ENCODE measurements around the gene ATRNL1.
A peak's percentile ranks its signal among the peaks of the same experiment; 100 is the strongest.

ATRNL1 gene, protein sequence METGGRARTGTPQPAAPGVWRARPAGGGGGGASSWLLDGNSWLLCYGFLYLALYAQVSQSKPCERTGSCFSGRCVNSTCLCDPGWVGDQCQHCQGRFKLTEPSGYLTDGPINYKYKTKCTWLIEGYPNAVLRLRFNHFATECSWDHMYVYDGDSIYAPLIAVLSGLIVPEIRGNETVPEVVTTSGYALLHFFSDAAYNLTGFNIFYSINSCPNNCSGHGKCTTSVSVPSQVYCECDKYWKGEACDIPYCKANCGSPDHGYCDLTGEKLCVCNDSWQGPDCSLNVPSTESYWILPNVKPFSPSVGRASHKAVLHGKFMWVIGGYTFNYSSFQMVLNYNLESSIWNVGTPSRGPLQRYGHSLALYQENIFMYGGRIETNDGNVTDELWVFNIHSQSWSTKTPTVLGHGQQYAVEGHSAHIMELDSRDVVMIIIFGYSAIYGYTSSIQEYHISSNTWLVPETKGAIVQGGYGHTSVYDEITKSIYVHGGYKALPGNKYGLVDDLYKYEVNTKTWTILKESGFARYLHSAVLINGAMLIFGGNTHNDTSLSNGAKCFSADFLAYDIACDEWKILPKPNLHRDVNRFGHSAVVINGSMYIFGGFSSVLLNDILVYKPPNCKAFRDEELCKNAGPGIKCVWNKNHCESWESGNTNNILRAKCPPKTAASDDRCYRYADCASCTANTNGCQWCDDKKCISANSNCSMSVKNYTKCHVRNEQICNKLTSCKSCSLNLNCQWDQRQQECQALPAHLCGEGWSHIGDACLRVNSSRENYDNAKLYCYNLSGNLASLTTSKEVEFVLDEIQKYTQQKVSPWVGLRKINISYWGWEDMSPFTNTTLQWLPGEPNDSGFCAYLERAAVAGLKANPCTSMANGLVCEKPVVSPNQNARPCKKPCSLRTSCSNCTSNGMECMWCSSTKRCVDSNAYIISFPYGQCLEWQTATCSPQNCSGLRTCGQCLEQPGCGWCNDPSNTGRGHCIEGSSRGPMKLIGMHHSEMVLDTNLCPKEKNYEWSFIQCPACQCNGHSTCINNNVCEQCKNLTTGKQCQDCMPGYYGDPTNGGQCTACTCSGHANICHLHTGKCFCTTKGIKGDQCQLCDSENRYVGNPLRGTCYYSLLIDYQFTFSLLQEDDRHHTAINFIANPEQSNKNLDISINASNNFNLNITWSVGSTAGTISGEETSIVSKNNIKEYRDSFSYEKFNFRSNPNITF (N-terminal part only)

DNA sequence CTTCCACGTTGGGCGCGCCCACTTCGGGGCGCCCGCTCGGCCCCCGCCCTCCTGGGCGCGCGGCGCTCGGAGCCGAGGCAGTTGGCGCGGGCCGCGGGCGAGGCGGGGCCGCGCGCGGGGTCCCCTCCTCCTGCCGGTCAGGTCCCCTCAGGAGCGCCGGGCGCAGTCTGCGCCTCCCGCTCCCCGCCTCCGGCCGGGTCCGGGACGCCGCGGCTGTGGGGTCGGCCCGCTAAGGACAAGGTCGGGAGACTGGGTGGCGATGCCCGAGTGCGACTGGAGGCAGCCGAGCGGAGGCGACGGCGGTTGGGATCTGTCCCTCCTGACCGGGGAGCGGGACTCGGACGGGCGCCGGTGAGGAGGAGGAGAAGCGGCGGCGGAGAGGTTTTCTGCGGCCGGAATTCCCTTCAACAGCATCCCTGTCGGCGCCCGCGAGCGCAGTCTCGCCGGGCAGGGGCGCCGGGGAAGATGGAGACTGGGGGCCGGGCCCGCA, at the start of gene ATRNL1:
Gene ATRNL1, plus strand, starts transcription at position 80 of the 490 bp plus-strand sequence. Its CDS starts 386 bp downstream, at position 466.
- no peak for DNase-seq (ENCODE audit: low read depth)

DNA sequence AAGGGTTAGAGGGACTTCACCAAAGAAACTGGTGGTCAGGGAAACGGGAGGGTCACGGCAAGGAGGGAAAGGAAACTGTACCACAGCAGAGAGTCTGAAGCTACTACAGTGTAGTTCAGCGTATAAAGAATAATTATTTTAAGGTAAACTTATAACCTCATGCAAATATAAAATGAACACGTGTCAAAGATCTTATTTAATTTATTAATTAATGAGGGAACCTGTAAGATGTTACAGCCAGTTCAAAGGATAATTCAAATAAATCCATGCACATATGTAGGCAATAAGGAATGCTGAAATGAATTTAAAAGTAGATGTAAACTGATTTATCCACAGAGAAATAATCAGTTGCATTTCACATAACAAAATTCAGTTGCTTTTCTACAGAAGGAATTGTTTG, 49.4 kb upstream of the ATRNL1 start:
- no peak for DNase-seq (ENCODE audit: low read depth)

DNA sequence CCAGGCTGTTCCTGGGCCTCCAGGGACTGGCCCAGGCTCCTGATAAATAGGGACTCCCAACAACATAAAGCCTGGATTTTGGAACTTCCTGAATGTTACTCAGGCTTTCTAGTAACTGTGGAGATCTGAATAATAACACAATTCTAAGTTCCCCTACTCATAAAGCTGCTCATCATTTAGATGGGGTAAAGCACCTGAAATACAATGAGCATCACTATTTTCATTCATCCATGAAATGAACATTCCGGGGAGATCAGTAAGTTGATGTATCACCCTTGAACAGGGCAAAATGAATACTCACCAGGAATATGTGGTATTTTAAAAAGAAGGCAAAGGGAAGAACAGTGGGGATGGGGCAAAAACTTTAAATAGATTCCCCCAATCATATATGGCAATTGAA, 48.3 kb upstream of the ATRNL1 start:
- DNase-seq (ENCODE audit: low read depth), result no peak

DNA sequence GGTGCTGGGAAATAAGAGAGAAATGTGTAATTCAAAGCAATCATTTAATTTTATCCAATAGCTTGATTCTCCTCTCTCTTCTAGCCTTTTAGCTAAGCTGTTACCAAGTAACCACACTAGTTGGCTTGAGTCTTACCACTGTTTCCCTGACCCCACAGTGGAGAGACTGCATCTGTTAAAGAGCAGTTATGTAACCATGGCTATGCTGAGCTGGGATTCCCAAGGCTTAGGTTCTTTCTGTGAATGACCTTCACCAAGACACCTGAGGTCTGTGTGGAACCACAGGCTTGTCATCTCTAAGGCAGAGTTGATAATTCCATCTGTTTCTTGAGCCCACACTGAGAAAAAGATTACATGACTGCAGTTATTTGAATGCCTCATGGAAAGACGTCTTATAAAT, 47.7 kb upstream of the ATRNL1 start:
- DNase-seq (ENCODE audit: low read depth), result no peak

DNA sequence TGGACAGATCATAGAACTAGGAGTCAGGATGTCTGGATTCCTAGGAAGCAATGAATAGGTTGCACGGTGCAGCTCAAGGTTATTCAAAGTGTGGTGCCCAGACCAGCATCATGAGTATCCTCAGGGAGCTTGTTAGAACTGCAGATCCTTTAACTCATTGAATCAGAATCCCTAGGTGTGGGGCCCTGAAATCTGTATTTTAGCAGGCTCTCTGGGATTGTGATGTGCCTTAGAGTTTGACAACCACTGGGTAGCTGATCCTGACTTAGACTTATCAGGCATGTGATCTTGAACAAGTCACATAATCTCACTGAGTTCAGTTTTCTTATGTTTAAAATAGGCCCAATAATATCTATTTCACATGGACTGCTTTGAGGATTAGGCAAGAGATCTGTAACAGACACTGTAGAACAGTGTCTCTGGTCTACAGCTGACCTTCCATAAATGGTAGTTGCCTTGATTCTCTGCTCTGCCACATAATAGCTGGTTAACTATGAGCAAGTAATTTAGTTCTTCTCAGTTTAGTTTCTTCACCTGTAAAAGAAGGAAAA, 46.4 kb upstream of the ATRNL1 start:
- no peak for DNase-seq (ENCODE audit: low read depth)

DNA sequence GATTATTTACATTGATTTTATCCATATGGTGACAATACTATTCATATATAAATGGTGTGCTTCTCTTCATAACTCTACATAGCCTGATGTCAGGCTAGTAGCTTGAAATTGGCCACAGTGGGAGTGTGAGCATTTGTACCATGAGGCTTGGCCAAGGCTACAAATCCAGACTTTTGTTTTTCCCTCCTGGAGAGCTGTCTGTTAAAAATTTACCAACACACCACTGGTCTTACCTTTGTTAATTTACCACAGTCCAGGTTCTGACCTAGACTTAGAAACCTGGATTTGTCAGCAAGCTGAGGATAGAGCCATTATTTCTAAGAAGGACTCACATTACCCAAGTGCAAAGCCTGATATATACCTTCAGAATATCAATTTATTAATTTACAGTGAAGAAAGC, 45.5 kb upstream of the ATRNL1 start:
- DNase-seq (ENCODE audit: low read depth), result no peak

DNA sequence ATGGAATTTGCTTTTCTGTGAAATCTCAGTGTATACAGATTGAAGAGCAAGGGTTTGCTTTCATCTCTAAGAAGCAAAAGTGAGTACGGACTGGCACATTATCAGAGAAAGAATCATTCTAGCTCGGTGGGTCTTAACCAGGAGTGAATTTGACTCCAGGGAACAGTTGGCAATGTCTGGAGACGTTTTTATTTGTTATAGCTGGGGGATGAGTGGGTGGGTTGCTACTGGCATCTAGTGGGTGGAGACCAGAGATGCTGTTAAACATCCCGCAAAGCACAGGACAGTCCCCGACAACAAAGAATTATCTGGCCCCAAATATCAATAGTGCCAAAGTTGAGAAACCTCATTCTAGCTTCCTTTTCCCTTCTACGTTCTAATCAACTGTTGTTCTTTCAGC, 43.8 kb upstream of the ATRNL1 start:
- no peak for DNase-seq (ENCODE audit: low read depth)

DNA sequence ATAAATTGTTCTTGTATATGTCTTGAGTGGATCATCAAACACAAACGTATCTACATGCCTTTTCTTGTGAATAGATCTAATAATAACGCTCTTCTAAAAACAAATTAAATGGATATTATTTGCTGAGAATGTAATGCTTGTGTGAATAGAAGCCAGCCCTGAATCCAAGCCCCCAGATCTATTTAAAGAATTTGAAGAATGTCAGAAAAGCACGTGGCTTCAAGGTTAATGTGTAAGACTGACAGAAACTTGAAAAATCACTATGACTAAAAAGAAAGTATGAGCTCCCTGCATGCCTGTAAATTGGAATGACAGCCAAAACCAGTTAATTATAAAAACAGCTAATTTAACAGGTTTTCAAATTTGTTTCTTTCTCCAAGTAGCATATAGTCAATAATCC, 43.2 kb upstream of the ATRNL1 start:
- no peak for DNase-seq (ENCODE audit: low read depth)

DNA sequence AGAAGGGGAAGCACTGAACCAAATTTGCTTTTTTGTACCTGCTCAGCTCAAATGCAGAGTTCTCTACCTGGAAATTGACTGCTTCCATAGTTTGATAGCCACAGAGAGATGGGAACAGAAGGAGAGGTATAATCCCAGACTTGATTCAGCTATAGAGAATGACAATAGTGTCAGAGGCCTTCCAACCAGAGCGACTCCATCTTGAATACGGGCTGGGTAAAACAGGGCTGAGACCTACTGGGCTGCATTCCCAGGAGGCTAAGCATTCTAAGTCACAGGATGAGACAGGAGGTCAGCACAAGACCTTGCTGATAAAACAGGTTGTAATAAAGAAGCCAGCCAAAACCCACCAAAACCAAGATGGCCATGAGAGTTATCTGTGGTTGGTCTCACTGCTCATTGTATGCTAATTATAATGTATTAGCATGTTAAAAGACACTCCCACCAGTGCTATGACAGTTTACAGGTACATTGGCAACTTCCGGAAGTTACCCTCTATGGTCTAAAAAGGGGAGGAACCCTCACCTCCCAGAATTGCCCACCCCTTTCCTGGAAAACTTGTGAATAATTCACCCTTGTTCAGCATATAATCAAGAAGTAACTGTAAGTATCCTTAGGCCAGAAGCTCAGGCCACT, 42.7 kb upstream of the ATRNL1 start:
- no peak for DNase-seq (ENCODE audit: low read depth)

DNA sequence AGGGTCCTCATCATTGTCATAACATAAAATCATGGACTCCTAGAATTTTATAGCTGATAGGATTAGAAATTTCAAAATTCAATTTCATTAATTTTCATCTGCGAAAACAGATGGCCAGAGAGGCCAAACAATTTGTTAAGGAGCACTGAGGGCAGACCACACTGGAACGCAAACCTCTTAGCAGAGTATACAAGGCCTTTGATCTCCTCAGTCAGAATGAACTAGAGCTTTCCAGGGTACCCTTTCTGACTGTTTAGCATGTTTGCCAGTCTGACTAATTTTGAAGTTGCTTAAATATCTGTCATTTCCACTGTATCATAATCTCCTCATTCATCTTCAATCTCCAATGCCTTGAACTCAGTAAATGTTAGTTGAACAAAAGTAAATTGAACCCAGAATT, 41.9 kb upstream of the ATRNL1 start:
- DNase-seq (ENCODE audit: low read depth), result no peak

DNA sequence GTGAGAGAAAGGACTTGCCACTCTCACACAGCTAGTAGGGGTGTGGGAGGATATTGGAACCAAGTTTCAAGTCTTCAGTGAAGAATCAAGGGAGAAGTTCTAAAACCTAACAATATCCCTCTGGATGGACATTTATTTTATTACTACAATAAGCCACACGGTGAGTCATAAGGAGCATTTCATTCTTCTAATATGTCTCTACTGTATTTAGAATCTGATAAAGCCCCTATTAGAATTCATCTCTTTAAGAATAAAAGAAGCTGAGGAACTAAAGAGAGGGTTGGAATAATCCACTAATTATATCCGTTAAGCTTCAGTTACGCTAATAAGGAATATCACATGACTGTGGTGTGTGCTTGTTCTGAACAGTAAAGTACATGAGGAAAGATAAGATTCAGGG, 40.9 kb upstream of the ATRNL1 start:
- DNase-seq (ENCODE audit: low read depth), result no peak

DNA sequence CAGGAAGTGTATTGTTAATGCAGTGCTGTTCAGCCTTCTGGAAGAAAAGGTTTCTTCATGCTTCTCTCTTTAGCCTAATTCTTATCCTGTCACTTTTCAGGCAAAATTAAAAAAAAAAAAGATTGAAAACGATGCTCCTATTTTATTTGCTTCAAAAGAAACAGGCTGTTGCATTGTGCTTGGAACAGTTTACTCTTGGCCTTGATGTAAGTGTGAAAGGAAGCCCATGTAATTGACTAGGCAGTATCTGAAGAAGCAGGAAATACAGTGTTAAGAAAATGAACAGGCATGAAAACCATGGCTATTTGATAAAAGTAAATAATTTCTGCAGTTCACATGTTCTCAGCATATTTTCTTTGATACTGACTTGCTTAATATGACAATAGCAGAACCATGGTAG, 40.4 kb upstream of the ATRNL1 start:
- no peak for DNase-seq (ENCODE audit: low read depth)

DNA sequence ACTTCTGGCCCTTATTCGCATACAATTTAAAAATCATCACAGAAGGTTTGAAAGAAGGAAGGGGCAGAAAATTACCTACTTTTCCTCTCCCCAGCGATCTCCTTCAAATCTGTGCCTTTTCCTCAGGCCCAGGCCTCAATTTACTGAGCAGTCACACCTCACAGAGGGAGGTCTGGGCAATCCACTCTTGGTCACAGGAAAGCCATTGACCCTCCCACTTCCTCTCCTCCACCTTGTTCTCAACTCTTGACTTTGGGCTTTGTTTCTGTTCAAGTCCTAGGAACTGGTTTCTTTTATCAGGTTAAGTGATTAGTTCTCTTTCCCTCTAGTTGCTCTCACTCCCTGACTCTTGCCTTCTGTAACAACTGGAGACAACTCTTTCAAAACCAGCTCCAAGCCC, 37.0 kb upstream of the ATRNL1 start:
- DNase-seq (ENCODE audit: low read depth), result no peak

DNA sequence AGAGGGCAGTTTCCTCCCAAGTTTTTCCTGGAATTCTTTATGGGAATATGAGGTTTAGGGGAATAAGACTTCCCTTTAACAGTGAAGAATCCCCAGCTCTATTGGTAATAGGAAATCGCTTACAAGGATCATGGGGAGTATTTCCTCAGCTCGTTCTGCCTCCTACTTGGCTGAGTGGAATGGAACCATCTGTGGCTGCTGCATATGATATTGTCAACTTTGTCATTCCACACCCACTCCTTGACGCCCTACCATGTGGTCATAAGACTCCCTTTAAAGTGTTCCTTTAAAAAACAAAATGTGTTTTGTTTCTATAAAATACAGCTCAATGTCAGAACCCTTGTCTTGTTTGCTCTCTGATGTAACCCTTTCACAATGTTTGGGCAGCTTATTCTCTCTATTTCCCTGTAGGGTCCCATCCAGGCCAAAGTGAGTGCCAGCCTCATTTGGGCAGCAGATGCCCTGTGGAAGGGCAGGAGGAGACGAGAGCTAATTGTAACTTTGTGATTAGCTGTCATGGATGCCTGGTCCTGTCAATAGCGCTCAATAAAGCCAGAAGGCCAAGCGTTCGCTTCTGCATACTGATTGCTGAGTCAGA, 33.8 kb upstream of the ATRNL1 start:
- no peak for DNase-seq (ENCODE audit: low read depth)

DNA sequence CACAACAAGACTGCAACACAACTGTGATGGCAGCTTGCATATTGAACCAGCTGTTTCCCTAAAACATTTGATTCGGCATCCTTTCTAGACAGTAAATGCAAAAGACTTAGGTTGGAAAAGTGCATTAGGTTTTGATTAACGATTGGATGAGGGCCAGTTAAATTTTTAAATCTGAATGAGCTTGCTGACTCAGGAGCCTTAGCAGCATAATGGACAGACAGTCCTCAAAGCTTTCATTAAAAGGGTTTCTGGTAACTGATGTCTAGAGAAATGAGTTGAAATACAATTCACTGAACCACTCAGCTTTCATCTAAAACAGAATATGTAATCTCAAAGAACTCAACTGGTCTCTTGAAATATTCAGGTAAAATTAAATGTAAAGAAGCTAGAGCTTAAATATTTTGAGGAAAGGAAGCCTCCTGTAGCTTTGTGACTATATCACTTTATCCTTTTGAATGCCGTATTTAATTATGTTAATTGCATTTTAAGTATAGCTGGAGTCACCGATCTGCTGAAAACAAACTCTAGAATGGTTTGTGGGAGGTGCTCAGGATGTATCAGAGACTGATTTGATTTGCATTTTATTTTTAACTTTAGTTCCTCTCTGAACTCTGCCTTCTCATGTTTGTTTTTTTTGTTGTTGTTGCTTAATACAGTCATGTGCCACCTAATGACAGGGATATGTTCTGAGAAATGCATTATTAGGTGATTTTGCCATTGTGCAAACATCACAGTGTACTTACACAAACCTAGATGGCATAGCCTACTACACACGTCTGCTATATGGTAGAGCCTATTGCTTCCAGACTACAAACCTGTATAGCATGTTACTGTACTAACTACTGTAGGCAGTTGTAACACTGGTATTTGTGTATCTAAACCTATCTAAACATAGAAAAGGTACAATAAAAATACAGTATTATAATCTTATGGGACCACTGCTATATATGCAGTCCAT, 29.2 kb upstream of the ATRNL1 start:
- DNase-seq (ENCODE audit: low read depth), result peak; percentile 54

DNA sequence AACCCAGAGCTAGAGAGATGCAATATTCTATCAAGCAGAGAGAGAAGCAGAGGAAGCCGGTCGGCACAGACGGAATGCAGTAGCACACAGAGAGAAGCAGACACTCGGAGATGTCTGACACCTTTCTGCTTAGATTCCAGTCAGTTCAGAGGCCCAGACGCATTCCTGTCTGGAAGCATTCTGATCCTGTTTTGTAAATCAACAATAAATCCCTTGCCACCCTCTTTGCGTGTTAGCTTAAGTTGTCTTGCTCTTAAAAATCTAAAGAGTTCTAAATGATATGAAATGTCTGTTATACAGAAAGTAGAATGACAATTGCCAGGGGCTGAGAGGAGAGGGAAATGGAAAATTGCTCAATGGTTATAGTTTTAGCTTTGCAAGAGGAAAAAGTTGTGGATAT, 27.4 kb upstream of the ATRNL1 start:
- DNase-seq (ENCODE audit: low read depth), result no peak

DNA sequence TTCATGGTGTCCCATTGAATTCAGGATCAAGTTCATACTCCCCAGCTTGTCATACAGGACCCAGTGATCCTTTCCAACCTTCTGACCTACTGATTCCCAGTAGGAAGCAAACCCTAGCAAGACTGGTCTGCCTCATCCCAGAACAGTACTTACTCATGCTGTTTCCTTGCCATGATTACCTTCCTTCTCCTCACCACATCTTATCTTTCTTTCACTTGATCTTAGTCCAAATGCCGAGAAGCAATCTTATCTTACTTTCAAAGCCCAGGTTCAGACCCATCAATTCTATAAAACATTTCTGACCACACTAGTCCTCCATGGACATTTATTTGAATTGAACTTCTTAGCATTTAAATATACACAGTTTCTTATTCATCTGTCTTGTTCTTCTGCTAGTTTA, 26.6 kb upstream of the ATRNL1 start:
- DNase-seq (ENCODE audit: low read depth), result no peak

DNA sequence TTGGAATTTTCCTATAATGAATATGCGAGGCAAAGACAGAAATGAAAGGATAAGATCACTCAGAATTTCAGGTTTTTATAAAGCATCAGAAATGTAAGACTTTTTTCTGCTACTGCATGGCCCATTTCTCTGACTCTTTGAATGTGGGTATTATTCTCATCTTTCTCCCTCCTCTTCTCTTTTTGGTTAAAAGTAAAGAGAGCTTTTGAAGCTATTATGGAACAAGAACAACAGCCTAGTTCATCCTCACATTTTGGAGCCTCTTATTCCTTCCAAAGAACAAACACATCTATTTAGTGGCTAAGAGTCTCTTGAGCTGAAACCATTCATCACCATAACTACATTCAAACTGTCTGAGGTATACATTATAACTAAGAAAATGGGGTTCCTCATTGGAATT, 19.4 kb upstream of the ATRNL1 start:
- DNase-seq (ENCODE audit: low read depth), result no peak

DNA sequence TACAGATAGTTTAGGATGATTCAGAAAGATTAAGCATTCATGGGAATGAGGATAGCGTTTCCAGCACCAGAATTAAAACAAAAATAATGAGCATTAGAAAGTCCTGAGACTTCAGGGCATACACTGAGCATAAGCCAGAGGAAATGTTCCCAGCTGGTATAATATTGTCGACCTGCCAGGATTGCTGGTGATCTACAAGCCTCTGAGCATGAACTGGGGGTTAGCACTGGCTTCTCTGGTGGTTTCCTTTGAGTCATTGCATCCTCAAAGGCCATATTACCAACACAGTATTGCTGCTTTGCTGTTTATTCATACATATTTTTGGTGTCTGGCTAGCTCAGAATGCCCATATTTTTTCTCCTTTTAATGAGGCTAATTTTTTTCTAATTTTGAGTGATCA, 10.7 kb upstream of the ATRNL1 start:
- DNase-seq (ENCODE audit: low read depth), result peak; percentile 24

DNA sequence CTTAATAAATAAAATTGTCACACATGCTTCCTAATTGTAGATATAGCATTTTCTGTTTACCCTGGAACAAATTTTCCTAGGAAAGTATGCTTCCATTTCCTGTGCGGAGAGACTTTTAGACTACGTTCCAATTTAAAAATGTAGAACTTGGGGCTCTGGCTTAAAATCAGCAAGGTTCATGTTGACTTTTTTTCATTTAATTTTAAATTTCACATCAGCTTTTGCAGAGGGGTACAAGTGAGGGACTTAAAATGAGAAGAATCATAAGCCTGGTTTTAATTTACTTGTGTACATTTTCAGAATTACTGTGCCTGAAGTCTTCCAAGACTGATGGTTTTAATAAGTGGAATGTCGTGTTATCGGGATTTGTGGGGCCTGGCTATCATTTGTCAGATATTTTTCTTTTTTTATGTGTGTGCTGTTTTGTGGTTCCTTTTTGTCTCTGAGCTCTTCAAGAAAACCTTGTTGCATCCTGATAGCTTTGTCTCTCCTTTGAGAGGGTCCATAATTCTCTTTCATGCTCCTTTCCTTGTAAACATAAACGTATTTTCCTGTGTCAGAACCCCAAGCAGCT, 8.8 kb upstream of the ATRNL1 start:
- DNase-seq (ENCODE audit: low read depth), result peak; percentile 20

Measured in fibroblast of the conjunctiva (primary cell).